ENCODE data around the gene SLC25A38.
"Not testable (repeated sequence)": the region's sequence is repeated elsewhere in the genome, so short reads cannot be mapped to it uniquely, and the experiment has no call there.

The SLC25A38 gene

GRCh38 chr3:39358333-39358732 is 24.8 kb upstream of the SLC25A38 start:
- POLR2A ChIA-PET = no interaction called here

GRCh38 chr3:39361252-39361927 is 21.8 kb upstream of the SLC25A38 start:
- no peak for DNase-seq (ENCODE audit: low read depth, low spot score)
- POLR2A ChIA-PET = no interaction called here
- no peak for TF ChIP-seq CTCF (IDR thresholded peaks at IDR 0.05; ENCODE audit: insufficient read depth, low read length, missing control alignments)
- H3K4me3 ChIP-seq (ENCODE audit: low read depth, low read length) = no peak overlapping the region
- CTCF ChIA-PET = no interaction called here

More at GRCh38 chr3:39358333-39358732, 24.8 kb upstream of the SLC25A38 start:
- CTCF ChIA-PET = no interaction called here
- DNase-seq (ENCODE audit: low read depth, low spot score) = no peak
- no peak overlapping the region for H3K4me3 ChIP-seq (ENCODE audit: low read depth, low read length)
- TF ChIP-seq CTCF (IDR thresholded peaks at IDR 0.05; ENCODE audit: insufficient read depth, low read length, missing control alignments) = no peak

GRCh38 chr3:39362192-39362591 is 21.0 kb upstream of the SLC25A38 start:
- no peak for DNase-seq (ENCODE audit: low read depth, low spot score)
- CTCF ChIA-PET = no interaction called here
- POLR2A ChIA-PET = no interaction called here
- no peak for TF ChIP-seq CTCF (IDR thresholded peaks at IDR 0.05; ENCODE audit: insufficient read depth, low read length, missing control alignments)
- H3K4me3 ChIP-seq (ENCODE audit: low read depth, low read length) = no peak overlapping the region

- CTCF ChIA-PET = interaction anchor here (1.2 to 1.6 kb wide), 2 partner anchors 16 to 71 kb away, joined by 3 read pairs; no protein-coding TSS in a partner anchor
- no peak for DNase-seq (ENCODE audit: low read depth, low spot score)
- no peak overlapping the region for H3K4me3 ChIP-seq (ENCODE audit: low read depth, low read length)
- TF ChIP-seq CTCF (IDR thresholded peaks at IDR 0.05; ENCODE audit: insufficient read depth, low read length, missing control alignments) = no peak
- POLR2A ChIA-PET = no interaction called here
Observed at GRCh38 chr3:39362812-39363211, 20.4 kb upstream of the SLC25A38 start.

- POLR2A ChIA-PET; DNase-seq (ENCODE audit: low read depth, low spot score): not testable (repeated sequence)
Observed at GRCh38 chr3:39370450-39370849, 12.7 kb upstream of the SLC25A38 start.

DNA sequence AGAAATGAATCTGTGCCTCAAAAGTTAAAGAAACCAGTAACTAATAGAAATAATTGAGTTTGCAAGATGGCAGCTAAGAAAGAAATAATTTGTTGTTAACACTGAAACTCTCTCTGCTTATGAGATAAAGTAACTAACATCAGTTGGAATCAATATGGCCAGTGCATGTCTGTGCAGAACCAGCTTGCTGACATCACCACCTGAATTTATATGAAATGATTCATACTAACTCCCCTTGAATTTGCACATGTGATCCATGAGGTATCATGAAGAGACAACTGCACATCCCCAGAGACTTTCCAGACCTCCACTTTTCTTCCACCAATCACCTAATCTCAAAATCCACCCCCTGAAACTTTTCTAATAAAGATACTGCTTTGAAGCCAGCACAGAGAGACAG is 10.3 kb upstream of the SLC25A38 start:
- DNase-seq (ENCODE audit: low read depth, low spot score) = no peak
- ChIA-PET POLR2A (no interaction called here), CTCF (interaction anchor here (0.8 kb wide), 1 partner anchor 14 kb away, joined by 3 read pairs; no protein-coding TSS in a partner anchor)
- H3K4me3 ChIP-seq (ENCODE audit: low read depth, low read length) = no peak overlapping the region
- TF ChIP-seq CTCF (IDR thresholded peaks at IDR 0.05; ENCODE audit: insufficient read depth, low read length, missing control alignments) = no peak

More at GRCh38 chr3:39370450-39370849, 12.7 kb upstream of the SLC25A38 start:
- CTCF ChIA-PET; H3K4me3 ChIP-seq (ENCODE audit: low read depth, low read length): not testable (repeated sequence)
